ENCODE data around the gene UMODL1. TPM values are rescaled to one million over a fixed set of nuclear protein-coding genes. Genes with fewer than 3 reads are reported as not detected.

UMODL1 gene
- total RNA-seq, 1 experiment from 2014 or later = 0.20 TPM

- no peak for DNase-seq
- no peaks in the 10 kb centered on the region for H3K9me3 Mint-ChIP-seq (ENCODE audit: unreplicated experiment)
- no TSS peak for BruUV-seq (replicated peaks)
- no peaks in the 10 kb centered on the region for H3K9me3 ChIP-seq
- POLR2A ChIA-PET = no interaction called here
- H3K36me3 ChIP-seq (ENCODE audit: control insufficient read depth, insufficient read depth, low read length) = no peaks in the 10 kb centered on the region
- H3K4me1 Mint-ChIP-seq (ENCODE audit: low read depth, unreplicated experiment) = peaks cover 10% of the 10 kb centered on the region
- no peak for TF ChIP-seq CTCF (IDR thresholded peaks at IDR 0.05; ENCODE audit: insufficient read depth in 1 of 2, low read depth in 1 of 2, low read length in 1 of 2, severe bottlenecking in 1 of 2, unreplicated experiment in 1 of 2)
- H3K36me3 Mint-ChIP-seq (ENCODE audit: insufficient read depth, unreplicated experiment) = no peaks in the 10 kb centered on the region
- H3K4me1 ChIP-seq = no peaks in the 10 kb centered on the region; the same call in 1 of the 2 replicates
- H3K4me3 Mint-ChIP-seq (ENCODE audit: unreplicated experiment) = no peak overlapping the region
- CTCF ChIA-PET = no interaction called here
- intact Hi-C loops (cut with micrococcal nuclease; ENCODE audit: unreplicated experiment) = no loop called here
- no peak overlapping the region for H3K27ac Mint-ChIP-seq (ENCODE audit: unreplicated experiment)
- H3K27me3 Mint-ChIP-seq (ENCODE audit: insufficient read depth, unreplicated experiment) = no peaks in the 10 kb centered on the region
- H3K4me3 ChIP-seq (ENCODE audit: low read depth, low read length) = no peak overlapping the region
- H3K27me3 ChIP-seq (replicated peaks; ENCODE audit: control insufficient read depth, insufficient read depth, low read length) = no peaks in the 10 kb centered on the region
These were observed 71.0 kb downstream of the UMODL1 start for GRCh38 chr21:42142141-42142540.

- BruUV-seq (replicated peaks) = no TSS peak
- Mint-ChIP-seq H3K4me3 (ENCODE audit: unreplicated experiment) (no peak overlapping the region), H3K4me1 (ENCODE audit: low read depth, unreplicated experiment) (peaks cover 10% of the 10 kb centered on the region), H3K27ac (ENCODE audit: unreplicated experiment) (no peak overlapping the region), H3K27me3 (ENCODE audit: insufficient read depth, unreplicated experiment) (no peaks in the 10 kb centered on the region), H3K36me3 (ENCODE audit: insufficient read depth, unreplicated experiment) (no peaks in the 10 kb centered on the region), H3K9me3 (ENCODE audit: unreplicated experiment) (no peaks in the 10 kb centered on the region)
- POLR2A ChIA-PET = no interaction called here
- intact Hi-C loops (cut with micrococcal nuclease; ENCODE audit: unreplicated experiment) = no loop called here
- no peaks in the 10 kb centered on the region for H3K9me3 ChIP-seq
- H3K27me3 ChIP-seq (replicated peaks; ENCODE audit: control insufficient read depth, insufficient read depth, low read length) = no peaks in the 10 kb centered on the region
- H3K36me3 ChIP-seq (ENCODE audit: control insufficient read depth, insufficient read depth, low read length) = no peaks in the 10 kb centered on the region
- CTCF ChIA-PET = no interaction called here
- H3K4me1 ChIP-seq = no peaks in the 10 kb centered on the region; the same call in 1 of the 2 replicates
- TF ChIP-seq CTCF (IDR thresholded peaks at IDR 0.05; ENCODE audit: insufficient read depth in 1 of 2, low read depth in 1 of 2, low read length in 1 of 2, severe bottlenecking in 1 of 2, unreplicated experiment in 1 of 2) = no peak
- no peak for DNase-seq
- no peak overlapping the region for H3K4me3 ChIP-seq (ENCODE audit: low read depth, low read length)
These were observed 71.5 kb downstream of the UMODL1 start for GRCh38 chr21:42142627-42143026.

- POLR2A ChIA-PET = no interaction called here
- Histone ChIP-seq H3K4me1 (no peaks in the 10 kb centered on the region; the same call in 1 of the 2 replicates), H3K36me3 (ENCODE audit: control insufficient read depth, insufficient read depth, low read length) (no peaks in the 10 kb centered on the region), H3K4me3 (ENCODE audit: low read depth, low read length) (no peak overlapping the region), H3K27me3 (replicated peaks; ENCODE audit: control insufficient read depth, insufficient read depth, low read length) (no peaks in the 10 kb centered on the region), H3K9me3 (no peaks in the 10 kb centered on the region)
- Mint-ChIP-seq H3K4me3 (ENCODE audit: unreplicated experiment) (no peak overlapping the region), H3K36me3 (ENCODE audit: insufficient read depth, unreplicated experiment) (no peaks in the 10 kb centered on the region), H3K9me3 (ENCODE audit: unreplicated experiment) (no peaks in the 10 kb centered on the region), H3K27ac (ENCODE audit: unreplicated experiment) (no peak overlapping the region), H3K4me1 (ENCODE audit: low read depth, unreplicated experiment) (peaks cover 10% of the 10 kb centered on the region), H3K27me3 (ENCODE audit: insufficient read depth, unreplicated experiment) (no peaks in the 10 kb centered on the region)
- intact Hi-C loops (cut with micrococcal nuclease; ENCODE audit: unreplicated experiment) = no loop called here
- TF ChIP-seq CTCF (IDR thresholded peaks at IDR 0.05; ENCODE audit: insufficient read depth in 1 of 2, low read depth in 1 of 2, low read length in 1 of 2, severe bottlenecking in 1 of 2, unreplicated experiment in 1 of 2) = no peak
- CTCF ChIA-PET = no interaction called here
- DNase-seq = no peak
- no TSS peak for BruUV-seq (replicated peaks)
These were observed 72.0 kb downstream of the UMODL1 start for GRCh38 chr21:42143111-42143510.
